ENCODE data around the gene NCOA3.

DNA sequence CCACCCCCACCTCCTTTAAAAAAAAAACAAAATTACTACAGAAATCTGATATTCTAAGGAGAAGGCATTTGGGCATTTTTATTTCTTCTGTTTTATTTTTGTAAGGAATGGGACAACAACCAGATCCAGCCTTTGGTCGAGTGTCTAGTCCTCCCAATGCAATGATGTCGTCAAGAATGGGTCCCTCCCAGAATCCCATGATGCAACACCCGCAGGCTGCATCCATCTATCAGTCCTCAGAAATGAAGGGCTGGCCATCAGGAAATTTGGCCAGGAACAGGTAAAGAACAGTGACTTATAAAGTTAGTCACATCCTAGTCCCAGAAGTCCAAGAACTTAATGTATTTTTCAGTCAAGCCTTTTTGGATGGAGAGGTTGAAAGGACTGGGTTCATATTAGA lies 150.6 kb downstream of the NCOA3 start:
- TF ChIP-seq POLR2A (IDR thresholded peaks at IDR 0.05; ENCODE audit: low read length): no peak
- no peak for TF ChIP-seq GATA1 (IDR thresholded peaks at IDR 0.05; ENCODE audit: low read depth, low read length)
